Medulla oblongata (tissue), 1 donor: ENCODE measurements around the gene RAB3IL1.

Experiments used
- DNase-seq: peaks from one replicate; pipeline ENCODE4 v3.0.0-alpha.2; 2015; ENCODE audit errors: extremely low spot score

Gene RAB3IL1

GRCh38 chr11:61847914-61848581 lies 69.3 kb downstream of the RAB3IL1 start:
- no peak for DNase-seq
